ENCODE measurements around the gene STS.

GRCh38 chrX:7117587-7117986 lies 29.9 kb upstream of the STS start:
- TF ChIP-seq CTCF (IDR thresholded peaks at IDR 0.05) = no peak
- TF ChIP-seq POLR2A (IDR thresholded peaks at IDR 0.05) = no peak
- TF ChIP-seq POLR2AphosphoS5 (IDR thresholded peaks at IDR 0.05) = no peak
- TF ChIP-seq EP300 (IDR thresholded peaks at IDR 0.05; ENCODE audit: low read depth) = no peak

All from transverse colon (tissue), 4 donors.